GM21447 (cell line): Measurements from ENCODE around the gene KCNC1.

Source experiments
- ATAC-seq: cut with Tn5 transposase; IDR thresholded peaks from one replicate; pipeline ENCODE4 v1.9.1; 2021; ENCODE audit not compliant: unreplicated experiment

Gene KCNC1

GRCh38 chr11:17786824-17787525 is 52.4 kb downstream of the KCNC1 start:
- ATAC-seq = no peak

- ATAC-seq = no peak
These were observed 53.5 kb downstream of the KCNC1 start for GRCh38 chr11:17788084-17788483.

GRCh38 chr11:17790453-17790852 is 55.9 kb downstream of the KCNC1 start:
- no peak for ATAC-seq

GRCh38 chr11:17791144-17791543 is 56.6 kb downstream of the KCNC1 start:
- no peak for ATAC-seq

GRCh38 chr11:17792161-17792560 is 57.6 kb downstream of the KCNC1 start:
- ATAC-seq = no peak

- ATAC-seq = no peak
These were observed 59.1 kb downstream of the KCNC1 start for GRCh38 chr11:17793642-17794170.

GRCh38 chr11:17794981-17795380 is 60.4 kb downstream of the KCNC1 start:
- ATAC-seq = no peak

GRCh38 chr11:17796154-17796553 is 61.6 kb downstream of the KCNC1 start:
- ATAC-seq = no peak

- no peak for ATAC-seq
These were observed 63.7 kb downstream of the KCNC1 start for GRCh38 chr11:17798253-17798652.

GRCh38 chr11:17798716-17799115 is 64.1 kb downstream of the KCNC1 start:
- ATAC-seq = no peak

- ATAC-seq = no peak
These were observed 64.6 kb downstream of the KCNC1 start for GRCh38 chr11:17799147-17799546.

GRCh38 chr11:17801166-17801565 is 66.6 kb downstream of the KCNC1 start:
- ATAC-seq = no peak

- ATAC-seq = no peak
These were observed 67.9 kb downstream of the KCNC1 start for GRCh38 chr11:17802491-17802890.

- no peak for ATAC-seq
These were observed 69.3 kb downstream of the KCNC1 start for GRCh38 chr11:17803754-17804334.

GRCh38 chr11:17805043-17805442 is 70.5 kb downstream of the KCNC1 start:
- no peak for ATAC-seq

- no peak for ATAC-seq
These were observed 71.3 kb downstream of the KCNC1 start for GRCh38 chr11:17805873-17806272.

- no peak for ATAC-seq
These were observed 72.5 kb downstream of the KCNC1 start for GRCh38 chr11:17807034-17807433.

GRCh38 chr11:17810041-17810440 is 75.5 kb downstream of the KCNC1 start:
- ATAC-seq = no peak

- no peak for ATAC-seq
These were observed 76.2 kb downstream of the KCNC1 start for GRCh38 chr11:17810746-17811145.

- no peak for ATAC-seq
These were observed 76.8 kb downstream of the KCNC1 start for GRCh38 chr11:17811352-17811751.

GRCh38 chr11:17812091-17812864 is 77.7 kb downstream of the KCNC1 start:
- no peak for ATAC-seq

GRCh38 chr11:17812865-17813187 is 78.2 kb downstream of the KCNC1 start:
- no peak for ATAC-seq
